ENCODE results near the gene CEP192.
"Not testable (repeated sequence)": the region's sequence is repeated elsewhere in the genome, so short reads cannot be mapped to it uniquely, and the experiment has no call there.

The CEP192 gene

DNA sequence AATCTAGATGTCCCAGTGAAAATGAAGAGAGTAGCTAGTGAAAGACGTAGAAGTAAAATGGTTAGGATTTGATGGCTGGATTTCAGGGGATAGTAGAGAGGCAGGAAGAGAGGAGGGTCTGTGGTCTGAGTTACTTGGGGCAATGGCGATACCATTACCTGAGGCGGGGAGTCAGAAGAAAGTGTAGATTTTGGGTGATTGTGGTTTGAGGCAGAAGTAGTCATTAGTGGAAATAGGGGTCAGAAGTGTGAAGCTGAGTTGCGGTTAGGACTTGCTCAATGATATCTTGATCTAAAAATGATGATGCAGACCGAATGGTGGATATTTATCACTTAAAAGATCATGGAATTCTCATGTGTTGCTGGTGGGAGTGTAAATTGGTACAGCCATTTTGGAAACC is 41.0 kb downstream of the CEP192 start:
- DNase-seq = peak; percentile 2

DNA sequence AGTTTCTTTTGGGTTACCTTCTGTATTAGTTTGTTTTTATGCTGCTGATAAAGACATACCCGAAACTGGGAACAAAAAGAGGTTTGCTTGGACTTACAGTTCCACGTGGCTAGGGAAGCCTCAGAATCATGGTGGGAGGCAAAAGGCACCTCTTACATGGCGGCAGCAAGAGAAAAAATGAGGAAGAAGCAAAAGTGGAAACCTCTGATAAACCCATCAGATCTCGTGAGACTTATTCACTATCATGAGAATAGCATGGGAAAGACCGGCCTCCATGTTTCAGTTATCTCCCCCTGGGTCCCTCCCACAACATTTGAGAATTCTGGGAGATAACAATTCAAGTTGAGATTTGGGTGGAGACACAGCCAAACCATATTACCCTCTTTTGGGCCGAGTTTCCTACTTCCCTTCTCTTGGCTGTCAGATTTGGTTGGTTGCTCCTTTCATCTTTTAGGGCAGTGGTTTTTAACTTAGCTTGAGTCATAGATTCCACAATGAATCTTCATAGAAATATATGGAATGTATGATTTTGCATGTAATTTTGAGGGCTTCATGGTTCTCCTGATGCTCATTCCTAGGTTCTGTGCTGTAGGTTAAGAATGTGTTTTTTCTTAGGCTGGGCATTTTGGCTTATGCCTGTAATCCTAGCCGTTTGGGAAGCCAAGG is 44.2 kb downstream of the CEP192 start:
- no peak for DNase-seq

DNA sequence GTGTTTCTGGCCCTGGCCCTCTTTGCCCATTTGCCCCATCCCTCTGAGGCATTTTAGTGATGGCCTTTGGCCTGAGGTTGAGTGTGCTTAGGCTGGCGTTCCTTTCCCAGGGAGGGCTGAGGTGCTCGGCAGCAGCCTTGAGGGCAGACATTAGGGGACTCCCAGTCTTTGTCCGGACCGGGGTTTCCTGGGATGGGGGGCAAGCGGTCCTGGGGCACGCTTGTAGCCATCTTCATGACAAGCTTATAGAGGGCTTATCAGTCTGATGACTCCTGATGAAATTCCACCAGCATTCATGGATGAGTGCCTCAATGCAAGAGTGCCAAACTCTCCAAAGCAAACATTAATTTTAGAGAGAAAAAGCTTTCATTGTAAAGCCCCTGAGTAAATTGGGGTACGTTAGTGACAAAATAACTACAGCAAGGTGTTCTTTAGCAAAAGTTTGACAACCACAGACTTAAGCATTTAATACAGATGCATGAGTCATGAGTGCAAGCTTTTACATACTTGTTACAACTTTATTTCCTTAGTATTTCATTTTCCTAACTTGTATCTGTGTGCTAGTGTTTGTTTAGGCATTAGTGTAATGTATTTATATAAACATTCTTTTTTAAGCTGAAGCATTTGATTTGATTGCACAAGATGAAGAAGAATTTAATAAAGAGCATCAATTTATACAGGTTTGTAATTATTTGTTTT is 45.6 kb downstream of the CEP192 start:
- no peak for DNase-seq

DNA sequence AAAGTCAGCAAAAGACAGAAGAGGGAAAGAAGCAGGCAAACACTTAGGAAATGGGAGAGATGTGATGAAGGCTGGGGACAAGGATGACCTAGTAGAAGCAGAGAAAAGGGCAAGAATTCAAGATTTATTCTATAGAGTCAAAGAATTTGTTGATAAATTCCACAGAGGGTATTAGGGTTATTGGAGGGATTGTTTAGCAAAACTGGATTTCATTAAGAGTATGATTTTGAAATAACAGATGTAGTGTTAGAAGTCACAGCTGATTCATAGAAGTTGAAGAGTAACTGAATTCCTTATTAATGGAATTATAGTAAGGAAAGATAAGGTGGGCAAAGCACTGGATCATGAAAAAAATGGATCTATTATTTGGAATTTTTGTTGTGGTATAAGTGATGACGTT is 48.6 kb downstream of the CEP192 start:
- DNase-seq = no peak

DNA sequence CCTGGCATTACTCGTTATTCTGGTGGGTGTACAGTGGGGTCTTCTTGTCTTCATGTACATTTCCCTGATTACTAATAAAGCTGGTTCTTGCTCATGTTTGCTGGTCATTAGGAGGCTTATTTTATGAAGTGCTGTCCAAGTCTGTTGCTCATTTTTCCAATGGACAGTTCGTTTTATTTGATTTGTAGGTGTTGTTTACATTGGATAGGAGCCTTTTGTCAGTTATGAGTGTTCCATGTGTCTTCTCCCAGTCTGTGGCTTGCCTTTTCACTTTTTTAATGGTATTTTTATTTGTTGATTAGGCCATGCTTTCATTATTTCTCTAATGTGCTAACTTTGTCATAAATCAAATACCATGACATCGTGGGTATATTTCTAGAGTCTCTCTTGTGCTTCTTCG is 51.9 kb downstream of the CEP192 start:
- no peak for DNase-seq

DNA sequence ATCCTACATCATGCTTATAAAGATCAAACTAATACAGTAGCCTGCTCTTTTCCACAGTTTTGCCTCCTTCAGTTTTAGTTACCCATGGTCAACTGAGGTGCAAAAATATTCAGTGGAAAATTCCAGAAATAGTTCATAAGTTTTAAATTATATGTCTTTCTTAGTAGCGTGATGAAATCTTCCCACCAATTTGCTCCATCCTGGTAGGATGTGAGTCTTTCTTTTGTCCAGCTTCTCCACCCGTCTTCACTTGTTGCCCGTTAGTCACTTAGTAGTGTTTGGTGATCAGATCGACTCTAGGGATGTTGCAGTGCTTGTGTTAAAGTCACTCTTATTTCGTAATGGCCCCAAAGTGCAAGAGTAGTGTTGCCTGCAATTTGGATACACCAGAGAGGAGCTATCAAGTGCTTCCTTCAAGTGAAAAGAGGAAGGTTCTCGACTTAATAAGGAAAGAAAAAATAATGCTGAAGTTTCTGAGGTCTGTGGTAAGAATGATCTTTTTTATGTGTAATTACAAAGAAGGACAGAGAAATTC is 57.0 kb downstream of the CEP192 start:
- DNase-seq = no peak

DNA sequence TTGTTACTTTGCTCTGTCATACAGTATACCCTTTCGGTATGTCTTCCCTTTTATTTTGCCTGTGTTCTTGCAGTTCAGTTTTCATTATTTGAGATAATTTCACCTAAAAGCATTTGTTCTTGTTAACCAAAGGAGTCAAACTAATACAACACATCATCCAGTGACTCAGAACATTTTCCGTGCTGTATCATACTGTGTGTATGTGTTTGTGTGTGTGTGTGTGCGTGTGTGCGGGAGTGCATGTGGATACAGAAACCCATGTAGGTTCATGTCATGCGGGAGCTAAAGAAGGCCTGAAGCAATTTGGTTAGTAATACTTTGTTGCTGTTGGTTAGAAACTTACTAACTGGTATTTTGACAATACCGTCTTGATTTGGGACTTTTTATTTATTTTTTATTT is 60.0 kb downstream of the CEP192 start:
- DNase-seq = no peak

DNA sequence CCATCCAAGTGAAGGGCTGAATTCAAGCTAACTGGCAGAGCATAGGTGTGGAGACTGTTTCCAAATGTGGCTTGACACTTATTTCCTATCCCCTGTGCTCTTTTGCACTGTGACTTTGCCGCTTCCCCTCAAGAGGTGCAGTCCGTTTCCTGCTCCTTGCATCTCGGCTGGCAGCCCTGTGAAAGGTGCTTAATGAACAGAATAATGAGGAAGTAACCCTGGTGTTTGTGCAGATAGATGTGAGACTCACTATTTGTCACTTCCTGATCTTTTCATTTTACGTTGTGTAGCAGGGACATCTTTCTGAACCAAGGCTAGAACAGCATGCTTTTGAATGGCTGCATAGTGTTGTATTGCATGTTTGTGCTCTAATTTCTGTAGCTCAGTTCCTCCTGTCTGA is 60.8 kb downstream of the CEP192 start:
- no peak for DNase-seq

DNA sequence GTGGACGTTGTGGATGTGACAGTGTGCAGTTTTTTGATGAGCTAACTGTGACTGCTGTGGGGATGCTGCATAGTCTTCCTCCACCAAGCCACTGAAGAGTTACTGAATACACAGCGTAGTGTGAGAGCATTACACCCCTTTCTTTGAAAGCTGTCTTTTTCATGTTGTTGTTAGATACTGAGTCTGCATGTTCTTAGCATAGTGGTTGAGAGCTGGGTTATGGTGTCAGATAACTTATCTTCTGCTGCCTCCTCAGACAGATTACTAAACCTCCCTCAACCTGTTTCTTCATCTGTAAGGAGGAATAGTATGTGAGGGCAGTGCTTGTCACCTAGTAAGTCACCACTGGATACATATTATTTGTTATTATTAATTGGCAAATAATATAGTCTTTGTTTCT is 63.2 kb downstream of the CEP192 start:
- DNase-seq = no peak

DNA sequence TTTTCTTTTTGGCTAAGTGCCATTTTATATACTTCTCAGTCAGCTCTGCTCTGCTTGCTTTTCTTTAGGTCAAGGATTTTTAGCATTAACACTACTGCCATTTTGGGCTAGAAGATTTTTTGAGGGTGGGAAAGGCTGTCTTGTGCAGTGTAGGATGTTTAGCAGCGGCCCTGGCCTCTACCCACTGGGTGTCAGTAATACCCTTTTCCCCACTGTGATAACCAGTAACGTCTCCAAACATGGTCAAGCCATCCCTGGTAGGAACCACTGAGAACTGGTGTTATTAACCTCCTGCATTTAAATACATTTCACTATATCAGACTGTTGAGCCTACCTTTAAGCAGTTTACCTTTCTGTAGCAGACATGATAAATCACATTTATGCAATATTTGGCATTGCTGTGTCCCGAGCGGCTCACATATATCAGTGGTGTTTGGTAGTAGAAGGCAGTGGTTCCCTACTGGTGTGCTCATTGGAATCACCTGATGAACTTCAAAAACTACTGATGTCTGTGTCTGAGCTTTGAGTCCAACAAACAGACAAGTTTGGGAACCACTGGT is 70.5 kb downstream of the CEP192 start:
- no peak for DNase-seq

DNA sequence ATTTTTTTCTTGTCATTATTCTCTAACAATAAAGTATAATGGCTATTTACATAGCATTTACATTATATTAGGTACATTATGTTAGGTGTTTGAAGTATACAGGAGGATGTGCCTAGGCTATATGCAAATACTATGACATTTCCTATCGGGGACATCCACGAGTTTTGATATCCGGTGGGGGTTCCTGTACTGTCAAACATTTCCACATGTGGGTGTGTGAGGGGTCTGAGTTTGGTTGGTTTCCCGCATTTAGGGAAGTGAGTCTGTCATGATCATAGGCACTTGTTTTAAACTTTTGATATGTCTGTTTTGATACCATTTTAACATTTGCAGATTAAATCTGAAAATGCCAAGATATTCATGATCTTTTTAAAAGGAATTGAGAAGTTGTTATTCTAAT is 76.0 kb downstream of the CEP192 start:
- DNase-seq = no peak

DNA sequence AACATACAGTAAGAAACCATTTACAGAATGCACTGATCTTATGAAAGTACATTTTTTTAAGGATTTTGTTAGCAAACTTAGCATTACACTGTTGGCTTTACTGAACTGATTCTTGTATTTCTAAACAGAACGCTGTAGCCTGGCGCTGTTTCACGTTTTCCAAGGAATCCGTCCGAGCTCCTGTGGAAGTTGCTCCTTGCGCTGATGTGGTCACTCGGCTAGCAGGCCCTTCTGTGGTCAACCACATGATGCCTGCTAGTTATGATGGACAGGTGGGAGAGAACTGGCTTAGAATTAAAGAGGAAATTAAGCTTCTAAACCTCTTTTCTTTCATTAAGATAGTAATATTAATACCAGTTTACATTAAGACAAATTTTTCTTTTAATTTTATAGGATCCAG is 76.8 kb downstream of the CEP192 start:
- DNase-seq = no peak

DNA sequence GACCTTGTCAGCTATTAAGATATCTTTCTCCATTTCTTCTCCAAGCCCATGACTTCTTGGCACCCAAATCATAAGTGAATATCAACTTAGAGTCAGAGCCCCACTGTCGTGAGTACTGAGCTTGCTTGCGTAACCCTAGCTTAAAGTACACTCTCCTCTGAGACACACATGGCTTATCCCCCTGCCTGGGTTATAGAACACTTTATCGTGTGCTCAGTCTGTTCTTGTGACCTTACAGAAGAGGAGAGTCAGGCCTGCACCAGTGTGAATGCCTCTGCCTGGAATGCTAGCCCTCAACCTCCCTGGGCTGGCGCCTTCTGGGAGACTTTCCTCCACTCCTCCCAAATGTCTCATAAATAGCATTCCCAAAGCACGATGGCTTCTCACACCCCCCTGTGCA is 79.3 kb downstream of the CEP192 start:
- no peak for DNase-seq

DNA sequence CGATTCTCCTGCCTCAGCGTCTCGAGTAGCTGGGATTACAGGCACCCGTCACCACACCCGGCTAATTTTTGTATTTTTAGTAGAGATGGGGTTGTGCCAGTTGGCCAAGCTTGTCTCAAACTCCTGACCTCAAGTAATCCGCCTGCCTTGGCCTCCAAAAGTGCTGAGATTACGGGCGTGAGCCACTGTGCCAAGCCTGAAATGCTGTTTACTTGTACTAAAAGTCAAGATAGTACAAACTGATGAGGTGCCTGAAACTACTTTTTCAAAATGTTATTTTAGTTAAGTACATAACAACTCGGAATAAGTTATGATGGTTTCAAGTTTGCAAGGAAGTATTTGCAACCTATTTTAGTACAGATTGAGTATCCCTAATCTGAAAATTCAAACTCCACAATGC is 85.7 kb downstream of the CEP192 start:
- no peak for DNase-seq

DNA sequence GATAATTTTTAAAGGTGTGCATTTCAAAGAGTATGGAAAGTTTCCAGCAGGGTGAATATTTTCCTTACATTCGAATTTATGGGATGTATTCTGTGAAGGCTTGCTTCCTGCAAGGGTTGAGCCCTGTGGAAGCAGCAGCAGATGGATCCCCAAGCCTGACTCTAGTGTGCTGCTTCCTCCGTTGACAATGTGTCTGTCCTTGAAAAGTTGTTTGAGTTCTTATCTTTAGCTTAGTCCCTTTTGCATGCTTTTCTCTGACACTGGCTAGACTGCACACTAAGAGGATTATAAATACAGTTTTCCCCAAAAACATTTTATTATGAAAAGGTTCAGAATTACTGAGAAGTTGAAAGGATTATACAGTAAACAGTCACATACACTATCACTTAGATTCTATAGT is 86.3 kb downstream of the CEP192 start:
- no peak for DNase-seq

DNA sequence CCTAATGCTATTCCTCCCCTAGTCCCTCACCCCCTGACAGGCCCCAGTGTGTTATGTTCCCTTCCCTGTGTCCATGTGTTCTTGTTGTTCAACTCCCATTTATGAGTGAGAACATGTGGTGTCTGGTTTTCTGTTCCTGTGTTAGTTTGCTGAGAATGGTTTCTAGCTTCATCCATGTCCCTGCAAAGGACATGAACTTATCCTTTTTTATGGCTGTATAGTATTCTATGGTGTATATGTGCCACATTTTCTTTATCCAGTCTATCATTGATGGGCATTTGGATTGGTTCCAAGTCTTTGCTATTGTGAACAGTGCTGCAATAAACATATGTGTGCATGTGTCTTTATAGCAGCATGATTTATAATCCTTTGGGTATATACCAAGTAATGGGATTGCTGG is 86.9 kb downstream of the CEP192 start:
- not testable (repeated sequence) for DNase-seq

DNA sequence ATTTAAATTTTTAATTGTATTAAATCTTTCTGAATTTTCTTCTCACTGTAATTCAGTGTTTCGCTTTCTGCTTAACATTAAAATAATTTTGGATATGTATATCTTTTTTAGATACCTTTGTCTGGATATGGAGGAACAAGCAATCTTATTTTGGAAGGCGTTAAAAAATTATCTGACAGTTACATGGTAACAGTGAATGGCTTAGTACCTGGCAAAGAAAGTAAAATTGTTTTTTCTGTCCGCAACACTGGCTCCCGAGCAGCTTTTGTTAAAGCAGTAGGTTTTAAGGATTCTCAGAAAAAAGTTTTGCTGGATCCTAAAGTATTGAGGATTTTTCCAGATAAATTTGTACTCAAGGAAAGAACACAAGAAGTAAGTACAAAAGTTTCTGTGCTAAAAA is 95.7 kb downstream of the CEP192 start:
- DNase-seq = no peak

DNA sequence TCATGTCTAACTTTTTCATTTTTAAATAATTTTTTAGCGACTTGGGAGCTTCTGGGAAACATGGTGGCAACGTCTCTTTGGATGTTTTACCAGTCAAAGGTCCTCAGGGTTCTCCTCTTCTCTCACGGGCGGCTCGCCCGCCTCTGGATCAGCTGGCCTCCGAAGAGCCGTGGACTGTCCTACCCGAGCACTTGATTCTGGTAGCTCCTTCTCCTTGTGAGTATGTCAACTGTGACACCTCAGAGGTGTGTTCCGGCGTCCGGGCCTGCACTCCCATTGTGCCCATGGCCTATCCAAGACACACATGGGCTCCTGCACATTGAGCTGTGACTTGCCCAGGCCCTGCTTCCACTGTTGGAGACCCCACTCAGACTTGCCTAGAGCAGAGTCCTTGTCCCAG is 104.3 kb downstream of the CEP192 start:
- DNase-seq = no peak

DNA sequence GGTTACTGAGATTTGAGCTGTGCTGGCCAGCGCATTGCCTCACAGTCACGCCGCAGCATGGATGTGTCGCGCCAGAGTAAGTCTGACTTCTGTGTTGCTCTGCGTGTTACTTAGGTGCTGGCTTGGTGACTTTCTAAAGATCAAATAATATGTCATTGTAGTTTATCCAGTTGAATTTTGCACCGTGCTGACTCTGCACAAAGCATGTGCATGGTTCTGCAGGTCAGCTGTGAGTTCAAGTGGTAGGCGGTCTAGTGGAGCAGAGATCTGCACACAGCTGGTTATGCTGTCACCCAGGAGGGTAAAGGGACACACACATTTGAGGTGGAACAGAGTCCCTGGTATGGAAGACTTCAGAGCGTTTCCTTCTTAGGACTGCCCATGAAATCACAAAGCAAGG is 105.1 kb downstream of the CEP192 start:
- no peak for DNase-seq

DNA sequence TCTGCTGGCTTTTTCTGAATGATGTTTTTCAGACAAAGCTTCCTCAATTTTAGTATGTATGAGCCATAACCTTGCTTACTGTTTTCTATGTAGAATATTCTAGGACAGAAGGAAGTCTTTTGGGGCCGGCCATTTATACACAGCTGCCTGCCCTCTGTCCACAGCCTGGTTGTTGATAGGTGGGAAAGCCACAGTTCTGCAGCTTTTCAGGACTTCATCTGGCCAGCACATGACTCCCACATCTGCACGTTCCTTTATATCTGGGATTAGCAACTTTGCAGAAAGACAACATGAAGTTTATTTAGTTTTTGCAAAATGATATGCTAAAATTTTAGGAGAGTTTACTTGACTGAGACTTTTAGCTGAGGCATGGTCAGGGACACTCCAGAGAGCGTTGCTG is 105.6 kb downstream of the CEP192 start:
- DNase-seq = no peak

DNA sequence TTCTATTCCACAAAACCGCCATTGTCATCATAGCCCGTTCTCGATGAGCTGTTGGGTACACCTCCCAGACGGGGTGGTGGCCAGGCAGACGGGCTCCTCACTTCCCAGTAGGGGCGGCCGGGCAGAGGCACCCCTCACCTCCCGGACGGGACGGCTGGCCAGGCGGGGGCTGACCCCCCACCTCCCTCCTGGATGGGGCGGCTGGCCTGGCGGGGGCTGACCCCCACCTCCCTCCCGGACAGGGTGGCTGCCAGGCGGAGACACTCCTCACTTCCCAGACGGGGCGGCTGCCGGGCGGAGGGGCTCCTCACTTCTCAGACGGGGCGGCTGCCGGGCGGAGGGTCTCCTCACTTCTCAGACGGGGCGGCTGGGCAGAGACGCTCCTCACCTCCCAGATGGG is 106.9 kb downstream of the CEP192 start:
- DNase-seq = not testable (repeated sequence)

DNA sequence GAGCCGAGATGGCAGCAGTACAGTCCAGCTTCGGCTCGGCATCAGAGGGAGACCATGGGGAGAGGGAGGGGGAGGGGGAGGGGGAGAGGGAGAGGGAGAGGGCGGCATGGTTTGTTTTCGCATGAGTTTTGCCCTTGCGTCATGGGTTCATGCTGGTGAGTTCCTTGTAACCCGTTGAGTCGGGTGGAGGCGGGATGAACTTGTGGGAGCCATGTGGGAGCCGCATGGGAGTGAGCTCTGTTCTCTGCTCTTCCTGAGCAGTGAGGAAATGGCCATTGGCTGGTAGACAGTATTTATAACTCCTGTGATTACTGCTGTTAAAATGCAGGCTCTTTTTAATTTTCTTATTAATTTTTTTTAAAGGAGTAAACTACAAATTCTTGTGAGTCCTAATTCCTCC is 108.0 kb downstream of the CEP192 start:
- no peak for DNase-seq

DNA sequence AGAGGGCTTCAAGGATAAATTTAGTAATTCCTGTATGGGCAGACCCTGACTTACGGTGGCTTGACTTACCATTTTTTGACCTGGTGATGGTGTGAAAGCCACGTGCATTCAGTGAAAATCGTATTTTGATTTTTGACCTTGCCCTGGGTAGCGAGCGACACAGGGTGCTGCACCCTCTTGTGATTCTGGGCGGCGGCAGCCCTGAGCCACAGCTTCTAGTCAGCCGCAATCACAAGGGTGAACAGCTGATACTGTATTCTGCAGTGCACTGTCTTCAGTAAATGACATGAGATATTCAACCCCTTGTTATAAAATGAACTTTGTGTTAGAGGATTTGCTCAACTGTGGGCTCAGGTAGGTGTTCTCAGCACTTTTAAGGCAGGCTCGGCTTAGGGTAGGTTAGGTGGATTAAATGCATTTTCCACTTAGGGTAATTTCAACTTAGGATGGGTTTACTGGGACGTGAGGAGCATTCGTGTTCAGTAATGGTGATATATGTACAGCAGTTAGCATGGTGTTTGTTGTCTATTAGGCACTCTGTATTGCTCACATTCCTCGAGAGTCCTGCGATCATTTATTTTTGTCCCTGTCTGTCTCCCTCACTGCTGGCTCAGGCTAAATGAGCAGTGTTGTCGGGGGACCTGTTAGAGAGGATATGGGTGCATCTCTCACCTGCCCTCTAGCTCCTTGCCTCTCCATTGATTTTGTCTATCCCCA is 109.9 kb downstream of the CEP192 start:
- DNase-seq = no peak

Measured in CD4-positive, alpha-beta T cell treated with Interleukin-17A for 1 hour (primary cell).